Neural cell (in vitro differentiated cells): ENCODE measurements around the gene ACAD11.

Experiments used
- EZH2 ChIP-seq: fragments of 200-600, 300-800 bp; shearing (Covaris generic), sonication (generic); IDR thresholded peaks from 2 replicates; pipeline ENCODE4 v1.6.1; 2014; ENCODE audit warnings: antibody characterized with exemption, low read length, borderline replicate concordance, mild to moderate bottlenecking; ENCODE audit not compliant: insufficient read depth, poor library complexity, severe bottlenecking
- TF ChIP-seq, protein P1 (sequence below): fragments of 450-650 bp; IDR thresholded peaks from 2 replicates; pipeline ENCODE4 v1.5.1; 2014; ENCODE audit warnings: antibody characterized with exemption, mild to moderate bottlenecking, moderate library complexity; ENCODE audit not compliant: poor library complexity, severe bottlenecking

DNA sequence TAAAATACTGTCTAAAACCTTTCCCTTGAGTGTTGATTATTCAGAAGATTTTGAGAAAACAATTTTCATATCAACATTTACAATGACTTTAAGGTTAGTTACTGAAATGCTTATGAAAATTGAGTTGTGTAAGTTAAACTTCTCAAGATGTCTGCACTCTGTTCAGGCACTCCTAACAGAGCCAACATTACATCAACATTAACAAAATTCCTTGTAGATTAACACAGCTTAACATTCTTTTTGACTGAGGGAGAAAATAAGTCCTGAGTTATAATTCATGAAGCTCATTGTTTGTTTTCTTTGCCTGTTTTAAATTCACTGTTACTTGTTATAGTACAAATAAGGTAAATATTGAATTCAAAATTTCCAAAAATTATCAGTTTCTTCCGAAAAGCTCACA, 53.5 kb downstream of the ACAD11 start:
- no peak for TF ChIP-seq EZH2
- TF ChIP-seq, protein P1, sequence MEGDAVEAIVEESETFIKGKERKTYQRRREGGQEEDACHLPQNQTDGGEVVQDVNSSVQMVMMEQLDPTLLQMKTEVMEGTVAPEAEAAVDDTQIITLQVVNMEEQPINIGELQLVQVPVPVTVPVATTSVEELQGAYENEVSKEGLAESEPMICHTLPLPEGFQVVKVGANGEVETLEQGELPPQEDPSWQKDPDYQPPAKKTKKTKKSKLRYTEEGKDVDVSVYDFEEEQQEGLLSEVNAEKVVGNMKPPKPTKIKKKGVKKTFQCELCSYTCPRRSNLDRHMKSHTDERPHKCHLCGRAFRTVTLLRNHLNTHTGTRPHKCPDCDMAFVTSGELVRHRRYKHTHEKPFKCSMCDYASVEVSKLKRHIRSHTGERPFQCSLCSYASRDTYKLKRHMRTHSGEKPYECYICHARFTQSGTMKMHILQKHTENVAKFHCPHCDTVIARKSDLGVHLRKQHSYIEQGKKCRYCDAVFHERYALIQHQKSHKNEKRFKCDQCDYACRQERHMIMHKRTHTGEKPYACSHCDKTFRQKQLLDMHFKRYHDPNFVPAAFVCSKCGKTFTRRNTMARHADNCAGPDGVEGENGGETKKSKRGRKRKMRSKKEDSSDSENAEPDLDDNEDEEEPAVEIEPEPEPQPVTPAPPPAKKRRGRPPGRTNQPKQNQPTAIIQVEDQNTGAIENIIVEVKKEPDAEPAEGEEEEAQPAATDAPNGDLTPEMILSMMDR = no peak
